Right ventricle myocardium inferior (tissue), 1 donor: ENCODE data around the gene PPP1R7. TPM values are rescaled to one million over a fixed set of nuclear protein-coding genes. Genes with fewer than 3 reads are reported as not detected.

Experiments used
- ATAC-seq: fragments of 200-7000 bp; cut with Tn5 transposase; one replicate; pipeline ENCODE4 v1.9.1; 2020; ENCODE audit warnings: mild to moderate bottlenecking, moderate library complexity
- DNase-seq: peaks from one replicate; pipeline ENCODE4 v3.0.0; 2021; ENCODE audit errors: missing footprints
- intact Hi-C: fragments of 100-400 bp; cut with DNase I; formaldehyde crosslinking; loops from one replicate; pipeline ENCODE4 v1.11.0; 2022
- total RNA-seq: library from RNA; stranded (reverse); fragmentation: NEBNext Ultra II Directional; extraction: Animal tissue kit (Norgen Biotek cat#: 25700); gene quantifications from one replicate; pipeline ENCODE4 v1.2.1, GENCODE V29; 2021
- donor health status: DM: no; HTN: yes; CAD: no; lungs with severe emphysema.

Gene PPP1R7
- total RNA-seq, 1 donor from 2014 or later = 66.6 TPM

GRCh38 chr2:241136191-241136590, 14.1 kb upstream of the PPP1R7 start:
- ATAC-seq = no peak
- DNase-seq = no peak
- intact Hi-C loops = no loop called here

DNA sequence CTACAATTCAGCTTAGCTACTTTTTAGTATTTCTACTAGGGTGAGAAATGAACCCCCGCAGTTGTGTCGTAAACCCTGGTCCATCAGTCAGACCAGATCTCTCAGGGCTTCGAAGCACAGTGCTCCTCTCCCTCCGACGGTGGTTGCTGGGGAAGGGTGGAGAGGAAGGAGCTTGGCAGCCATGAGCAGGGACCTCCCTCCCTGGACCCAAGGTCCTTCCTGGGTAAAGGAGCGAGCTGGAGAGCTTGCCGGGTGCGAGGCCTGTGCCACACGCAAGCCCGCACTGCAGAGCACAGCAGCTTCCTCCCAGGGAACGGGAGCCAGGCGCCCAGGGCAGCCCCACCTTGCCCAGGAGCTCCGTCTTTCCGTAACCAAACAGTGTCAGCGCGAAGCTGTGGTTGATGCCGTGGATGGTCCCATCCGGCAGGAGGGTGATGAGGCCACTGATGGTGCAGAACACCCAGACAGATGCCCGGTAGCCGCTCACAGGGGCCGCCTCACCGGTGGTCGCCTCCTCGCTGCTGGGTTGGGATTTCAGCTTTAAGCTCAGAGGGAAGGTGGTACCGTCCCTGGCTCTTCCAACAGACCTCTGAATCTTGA, 13.5 kb upstream of the PPP1R7 start:
- DNase-seq (no peak), ATAC-seq (no peak)
- intact Hi-C loops = no loop called here

DNA sequence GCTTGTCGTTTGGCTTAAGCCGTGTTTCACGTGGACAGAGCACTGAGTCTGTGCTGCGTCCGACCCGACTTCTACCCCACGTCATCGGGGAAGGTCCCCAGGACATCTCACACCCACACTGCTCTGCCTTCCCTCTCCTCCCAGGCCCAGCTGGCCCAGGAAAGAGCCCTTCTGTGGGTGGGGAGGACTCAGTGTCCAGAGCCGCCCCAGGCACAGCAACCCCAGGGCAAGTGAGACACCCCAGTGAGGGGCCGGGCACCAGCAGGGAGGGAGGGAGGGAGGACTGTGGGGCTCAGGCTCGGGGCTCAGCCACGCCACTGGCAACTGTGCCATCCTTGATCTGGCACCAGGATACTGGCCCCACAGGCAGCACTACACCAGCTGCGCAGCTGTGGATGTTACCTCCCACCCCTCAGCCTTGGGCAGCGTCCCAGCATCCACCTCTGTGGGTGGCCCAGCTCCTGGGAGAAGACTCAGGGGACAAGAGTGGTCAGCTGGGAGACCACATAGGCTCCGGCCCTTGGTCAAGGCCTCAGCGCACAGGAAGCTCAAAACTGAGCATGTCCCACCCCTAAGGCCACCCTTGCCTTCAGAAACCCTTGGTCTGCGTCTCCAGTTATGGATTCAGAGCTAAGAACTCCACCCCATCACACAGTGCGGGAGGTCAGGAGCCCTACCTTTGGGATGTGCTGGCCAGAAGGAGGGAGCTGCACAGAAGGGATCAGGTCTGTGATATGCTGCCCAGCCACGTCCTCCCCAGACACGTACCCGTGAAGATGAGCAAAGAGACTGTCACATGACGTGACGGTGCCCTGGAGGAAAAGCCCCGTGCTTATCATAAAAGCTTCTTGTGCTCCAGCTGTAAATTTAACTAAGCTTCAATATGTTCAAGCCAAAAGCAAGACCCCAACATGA, 12.7 kb upstream of the PPP1R7 start:
- no peak for ATAC-seq
- no peak for DNase-seq
- intact Hi-C loops = no loop called here

- no peak for DNase-seq
- no peak for ATAC-seq
- intact Hi-C loops = no loop called here
Observed at GRCh38 chr2:241138471-241138870, 11.8 kb upstream of the PPP1R7 start.

DNA sequence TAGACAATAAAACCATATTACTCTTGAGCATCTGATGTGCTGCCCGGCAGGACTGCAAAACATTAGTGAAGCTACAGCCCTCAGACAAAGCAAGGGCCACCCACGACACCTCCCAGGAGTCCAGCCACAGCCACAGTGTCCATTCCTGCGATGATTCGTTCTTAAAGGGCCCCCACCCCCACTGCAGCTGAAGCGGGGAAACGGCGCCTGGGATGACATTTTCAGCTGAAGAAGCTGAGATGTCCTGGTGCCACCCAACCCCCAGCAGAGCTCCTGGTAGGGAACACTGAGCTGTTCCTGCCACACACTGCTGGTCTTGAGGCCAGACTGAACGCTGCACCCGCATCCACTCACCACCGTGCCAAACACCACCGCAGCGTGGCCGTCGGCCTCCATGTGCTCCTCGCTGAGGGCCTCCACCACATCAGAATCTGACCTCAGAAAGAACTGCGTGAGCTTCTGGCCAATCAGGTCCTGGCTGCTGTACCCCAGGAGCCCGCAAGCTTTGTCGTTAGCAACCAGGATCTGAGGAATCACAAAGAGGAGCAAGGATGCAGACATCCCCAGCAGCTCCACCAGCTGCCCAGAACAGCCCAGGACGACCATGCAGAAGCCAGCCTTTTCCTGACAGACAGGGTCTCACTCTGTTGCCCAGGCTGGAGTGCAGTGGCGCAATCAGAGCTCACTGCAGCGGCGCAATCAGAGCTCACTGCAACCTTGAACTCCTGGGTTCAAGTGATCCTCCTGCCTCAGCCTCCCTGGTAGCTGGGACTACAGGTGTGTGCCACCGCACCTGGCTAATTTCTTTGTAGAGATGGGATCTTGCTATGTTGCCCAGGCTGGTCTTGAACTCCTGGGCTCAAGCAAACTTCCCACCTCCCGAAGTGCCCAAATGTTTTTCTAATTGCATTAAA, 10.5 kb upstream of the PPP1R7 start:
- ATAC-seq (no peak), DNase-seq (no peak)
- intact Hi-C loops = no loop called here

DNA sequence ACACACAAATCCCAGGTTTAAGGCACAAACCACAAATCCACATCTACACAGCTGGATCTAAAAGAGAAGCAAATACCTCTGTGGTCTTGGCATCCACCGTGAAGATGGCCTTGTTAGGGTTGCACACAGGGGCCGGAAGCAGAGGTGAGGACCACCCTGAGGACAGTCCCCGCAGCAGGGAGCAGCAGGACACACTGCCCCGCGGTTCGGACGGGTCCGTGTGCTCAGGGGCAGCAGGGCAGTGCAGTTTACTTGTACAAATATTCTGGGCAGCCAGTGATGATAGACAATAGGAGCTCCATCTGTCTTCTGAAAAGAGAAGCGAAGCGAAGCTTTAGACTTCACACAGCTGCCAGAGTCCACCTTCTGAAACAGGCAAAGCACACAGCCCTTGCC, 9.8 kb upstream of the PPP1R7 start:
- no peak for DNase-seq
- intact Hi-C loops = no loop called here

DNA sequence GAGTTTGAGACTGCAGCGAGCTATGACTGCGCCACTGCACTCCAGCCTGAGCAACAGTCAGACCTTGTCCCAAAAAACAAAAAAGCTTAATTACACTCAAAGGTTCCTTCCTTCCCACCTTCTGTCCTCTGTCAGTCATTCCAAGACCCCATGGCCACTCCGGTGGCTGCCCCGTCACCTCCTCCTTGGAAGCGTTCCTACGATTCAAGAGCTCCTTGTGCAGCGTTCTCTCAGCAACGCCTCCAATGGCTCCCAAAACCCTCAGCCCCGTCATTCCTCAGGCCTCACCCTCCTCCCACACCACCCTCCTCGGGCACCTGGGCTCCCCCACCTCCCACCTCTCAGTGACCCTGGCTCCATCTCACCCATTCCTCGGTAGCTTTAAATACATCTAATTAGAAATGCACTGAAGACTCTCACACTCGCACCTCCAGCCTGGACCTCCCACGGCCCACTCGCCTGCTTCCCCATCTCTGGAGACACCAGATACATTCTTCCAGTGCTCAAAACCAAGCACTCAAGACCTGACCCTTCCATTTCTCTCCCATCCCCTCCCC, 9.0 kb upstream of the PPP1R7 start:
- DNase-seq (no peak), ATAC-seq (no peak)
- intact Hi-C loops = no loop called here

More for the DNA sequence above, 9.8 kb upstream of the PPP1R7 start:
- no peak for ATAC-seq

GRCh38 chr2:241142063-241142462, 8.2 kb upstream of the PPP1R7 start:
- intact Hi-C loops = no loop called here
- no peak for ATAC-seq

GRCh38 chr2:241142593-241142992, 7.7 kb upstream of the PPP1R7 start:
- DNase-seq = no peak
- no peak for ATAC-seq
- intact Hi-C loops = no loop called here

More at GRCh38 chr2:241142063-241142462, 8.2 kb upstream of the PPP1R7 start:
- no peak for DNase-seq

DNA sequence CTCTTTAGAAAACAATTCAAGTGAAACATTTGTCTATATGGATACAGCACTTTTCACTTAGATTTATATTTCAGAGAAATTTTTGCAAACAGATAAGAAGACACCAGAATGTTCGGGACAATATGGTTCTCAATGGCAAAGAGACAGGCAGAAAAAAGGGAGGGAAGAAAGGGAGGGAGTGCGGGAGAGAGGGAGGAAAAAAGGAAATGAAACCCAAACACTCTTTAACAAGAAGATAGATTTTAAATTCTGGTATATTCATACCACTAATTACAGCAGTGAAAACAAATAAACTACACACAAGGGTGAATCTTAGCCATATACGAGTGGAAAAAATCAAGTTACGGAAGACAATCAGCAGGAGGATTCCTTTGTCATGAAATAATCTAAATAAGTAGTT, 4.0 kb upstream of the PPP1R7 start:
- intact Hi-C loops = no loop called here
- ATAC-seq = no peak

DNA sequence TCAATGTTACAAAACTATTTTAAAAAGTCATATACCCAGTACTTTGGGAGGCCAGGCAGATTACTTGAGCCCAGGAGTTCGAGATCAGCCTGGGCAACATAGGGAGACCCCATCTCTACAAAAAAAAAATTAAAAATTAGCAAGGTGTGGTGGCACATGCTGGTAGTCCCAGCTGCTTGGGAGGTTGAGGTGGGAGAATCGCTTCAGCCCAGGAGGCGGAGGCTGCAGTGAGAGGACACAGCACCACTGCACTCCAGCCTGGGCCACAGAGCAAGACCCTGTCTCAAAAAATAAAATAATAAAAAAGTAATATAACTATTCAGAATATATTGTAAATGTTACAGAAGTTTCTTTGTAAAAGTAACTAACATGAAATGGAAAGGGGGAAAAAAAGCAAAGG, 2.9 kb upstream of the PPP1R7 start:
- DNase-seq (no peak), ATAC-seq (no peak)
- intact Hi-C loops = no loop called here

More for the DNA sequence above, 4.0 kb upstream of the PPP1R7 start:
- DNase-seq = no peak

DNA sequence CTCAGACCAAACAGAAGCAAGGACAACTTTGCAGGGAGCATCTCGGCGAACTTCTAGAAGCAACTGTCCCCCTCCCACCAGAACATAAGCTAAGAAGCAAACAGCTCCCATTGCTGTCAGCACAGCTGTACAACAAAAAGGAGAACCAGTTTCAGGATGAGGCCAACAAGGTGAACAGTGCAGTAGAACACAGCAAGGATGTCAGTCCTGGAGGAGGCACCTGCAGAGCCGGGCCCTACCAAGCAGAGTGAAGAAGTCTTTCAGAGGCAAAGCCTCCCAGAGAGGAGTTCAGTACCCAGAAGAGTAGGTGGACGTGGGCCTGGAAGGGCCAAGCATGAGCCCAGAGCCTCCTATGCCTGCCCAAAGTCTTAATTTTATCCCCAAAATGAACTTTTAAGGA, 2.0 kb upstream of the PPP1R7 start:
- ATAC-seq (no peak), DNase-seq (no peak)
- intact Hi-C loops = no loop called here

- intact Hi-C loops = no loop called here
- ATAC-seq (peak; percentile 95), DNase-seq (peak; percentile 96)
Observed at GRCh38 chr2:241148891-241149674, 1.2 kb upstream of the PPP1R7 start, which contains the start of gene PASK. Gene PASK (minus strand): TSS chr2:241149472. CDS start chr2:241143032, 6,440 bp downstream.

DNA sequence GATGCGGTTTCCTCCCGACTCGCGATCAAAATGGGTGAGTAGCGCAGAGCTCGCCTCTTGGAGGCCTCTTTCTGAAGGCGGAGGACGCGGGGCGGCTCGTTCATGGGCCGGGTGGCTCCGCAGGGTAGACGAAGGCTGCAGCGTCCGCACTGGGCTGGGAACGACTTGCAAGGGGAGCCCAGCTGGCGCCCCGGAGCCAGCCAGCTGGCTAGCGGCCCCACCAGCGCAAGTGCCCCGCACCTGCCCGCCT, 667 bp upstream of the PPP1R7 start:
- ATAC-seq (peak; percentile 9), DNase-seq (no peak)
- intact Hi-C loops = no loop called here

DNA sequence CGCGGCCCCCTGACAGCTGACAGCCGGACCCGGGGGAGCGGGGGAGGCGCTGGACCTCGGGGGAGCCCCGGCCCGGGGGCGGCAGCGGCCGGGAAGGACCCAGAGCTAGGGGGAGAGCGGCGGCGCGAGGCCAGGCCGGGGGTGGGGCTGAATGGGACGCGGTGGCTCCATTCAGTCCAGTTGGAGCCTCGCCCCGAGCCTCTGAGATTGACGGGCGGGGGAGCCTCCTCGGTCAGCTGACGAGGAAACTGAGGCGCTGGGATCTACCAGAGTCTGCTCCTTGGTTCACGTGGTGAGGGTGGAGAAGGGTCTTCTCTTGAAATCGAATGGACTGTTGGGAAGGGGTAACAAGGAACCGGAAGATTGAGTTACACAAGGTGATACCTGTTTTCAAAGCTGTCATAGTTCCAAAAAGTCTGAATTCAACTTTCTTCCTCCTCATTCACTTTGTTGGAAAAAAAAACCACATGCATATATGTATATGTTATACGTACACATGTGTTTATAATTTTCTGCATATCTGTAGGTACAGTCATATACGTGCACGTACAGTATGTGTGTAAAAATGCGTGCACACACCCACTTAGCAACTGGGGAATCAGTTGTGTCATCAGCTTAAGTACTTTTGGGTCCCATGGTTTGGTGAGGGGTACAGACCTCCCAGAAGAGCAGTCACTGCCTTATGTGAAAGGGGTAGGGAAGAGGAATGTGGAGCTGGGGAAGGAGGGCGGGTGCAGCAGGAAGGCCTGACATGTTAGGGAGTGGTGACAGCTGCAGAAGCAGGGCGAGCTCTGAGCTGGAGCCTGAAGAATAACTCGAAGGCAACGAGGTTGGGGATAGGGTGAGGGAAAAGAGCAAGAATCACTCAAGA, 628 bp downstream of the PPP1R7 start:
- DNase-seq (no peak), ATAC-seq (no peak)
- intact Hi-C loops = loop anchor here (1.0 to 10.0 kb wide), 3 partner anchors 48 to 164 kb away; partner anchors contain the start of genes HDLBP and SEPTIN2

GRCh38 chr2:241151934-241152660, 1.8 kb downstream of the PPP1R7 start:
- intact Hi-C loops = loop anchor here (5.0 to 10.0 kb wide), 2 partner anchors 65 to 163 kb away; partner anchors contain the start of genes HDLBP and SEPTIN2
- no peak for ATAC-seq
- DNase-seq = no peak

DNA sequence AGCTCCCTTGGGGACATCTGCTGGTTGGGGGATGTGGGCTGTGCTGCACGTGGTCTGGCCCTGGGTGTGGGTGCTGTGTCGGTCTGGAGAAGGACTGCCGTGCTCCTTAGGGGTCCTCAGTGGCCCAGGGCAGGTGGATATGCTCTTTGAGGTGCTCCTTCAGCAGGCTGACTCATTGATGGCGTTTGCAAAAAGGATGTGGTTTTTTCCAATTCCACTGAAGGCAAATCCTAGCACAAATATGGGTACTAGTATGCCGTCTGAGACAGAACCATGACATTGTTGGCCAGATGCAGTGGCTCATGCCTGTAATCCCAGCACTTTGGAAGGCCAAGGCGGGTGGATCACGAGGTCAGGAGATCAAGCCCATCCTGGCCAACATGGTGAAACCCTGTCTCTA, 3.3 kb downstream of the PPP1R7 start:
- intact Hi-C loops = loop anchor here (5.0 to 10.0 kb wide), 2 partner anchors 64 to 161 kb away; partner anchors contain the start of genes HDLBP and SEPTIN2
- ATAC-seq = no peak
- DNase-seq = no peak
